Measurements from ENCODE around the gene DCTD. TPM values are rescaled to one million over a fixed set of nuclear protein-coding genes. Genes with fewer than 3 reads are reported as not detected.

DCTD gene
- total and polyA plus RNA-seq, 2 of the 13 experiments (the other 11 are each of a cell fraction or from before 2014, with no cell fraction given) = 85.1 to 95.3 TPM

- TF ChIP-seq, protein P1, sequence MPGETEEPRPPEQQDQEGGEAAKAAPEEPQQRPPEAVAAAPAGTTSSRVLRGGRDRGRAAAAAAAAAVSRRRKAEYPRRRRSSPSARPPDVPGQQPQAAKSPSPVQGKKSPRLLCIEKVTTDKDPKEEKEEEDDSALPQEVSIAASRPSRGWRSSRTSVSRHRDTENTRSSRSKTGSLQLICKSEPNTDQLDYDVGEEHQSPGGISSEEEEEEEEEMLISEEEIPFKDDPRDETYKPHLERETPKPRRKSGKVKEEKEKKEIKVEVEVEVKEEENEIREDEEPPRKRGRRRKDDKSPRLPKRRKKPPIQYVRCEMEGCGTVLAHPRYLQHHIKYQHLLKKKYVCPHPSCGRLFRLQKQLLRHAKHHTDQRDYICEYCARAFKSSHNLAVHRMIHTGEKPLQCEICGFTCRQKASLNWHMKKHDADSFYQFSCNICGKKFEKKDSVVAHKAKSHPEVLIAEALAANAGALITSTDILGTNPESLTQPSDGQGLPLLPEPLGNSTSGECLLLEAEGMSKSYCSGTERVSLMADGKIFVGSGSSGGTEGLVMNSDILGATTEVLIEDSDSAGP (CRISPR knock-in tag; IDR thresholded peaks at IDR 0.05; ENCODE audit: borderline replicate concordance) = peak; percentile 49
- peak; percentile 64; the same call in 1 of the 2 replicates for TF ChIP-seq MTERF4 (CRISPR knock-in tag; IDR thresholded peaks at IDR 0.05)
- TF ChIP-seq MTF2 (CRISPR knock-in tag; IDR thresholded peaks at IDR 0.05; ENCODE audit: borderline replicate concordance) = no peak
- TF ChIP-seq, protein P2, sequence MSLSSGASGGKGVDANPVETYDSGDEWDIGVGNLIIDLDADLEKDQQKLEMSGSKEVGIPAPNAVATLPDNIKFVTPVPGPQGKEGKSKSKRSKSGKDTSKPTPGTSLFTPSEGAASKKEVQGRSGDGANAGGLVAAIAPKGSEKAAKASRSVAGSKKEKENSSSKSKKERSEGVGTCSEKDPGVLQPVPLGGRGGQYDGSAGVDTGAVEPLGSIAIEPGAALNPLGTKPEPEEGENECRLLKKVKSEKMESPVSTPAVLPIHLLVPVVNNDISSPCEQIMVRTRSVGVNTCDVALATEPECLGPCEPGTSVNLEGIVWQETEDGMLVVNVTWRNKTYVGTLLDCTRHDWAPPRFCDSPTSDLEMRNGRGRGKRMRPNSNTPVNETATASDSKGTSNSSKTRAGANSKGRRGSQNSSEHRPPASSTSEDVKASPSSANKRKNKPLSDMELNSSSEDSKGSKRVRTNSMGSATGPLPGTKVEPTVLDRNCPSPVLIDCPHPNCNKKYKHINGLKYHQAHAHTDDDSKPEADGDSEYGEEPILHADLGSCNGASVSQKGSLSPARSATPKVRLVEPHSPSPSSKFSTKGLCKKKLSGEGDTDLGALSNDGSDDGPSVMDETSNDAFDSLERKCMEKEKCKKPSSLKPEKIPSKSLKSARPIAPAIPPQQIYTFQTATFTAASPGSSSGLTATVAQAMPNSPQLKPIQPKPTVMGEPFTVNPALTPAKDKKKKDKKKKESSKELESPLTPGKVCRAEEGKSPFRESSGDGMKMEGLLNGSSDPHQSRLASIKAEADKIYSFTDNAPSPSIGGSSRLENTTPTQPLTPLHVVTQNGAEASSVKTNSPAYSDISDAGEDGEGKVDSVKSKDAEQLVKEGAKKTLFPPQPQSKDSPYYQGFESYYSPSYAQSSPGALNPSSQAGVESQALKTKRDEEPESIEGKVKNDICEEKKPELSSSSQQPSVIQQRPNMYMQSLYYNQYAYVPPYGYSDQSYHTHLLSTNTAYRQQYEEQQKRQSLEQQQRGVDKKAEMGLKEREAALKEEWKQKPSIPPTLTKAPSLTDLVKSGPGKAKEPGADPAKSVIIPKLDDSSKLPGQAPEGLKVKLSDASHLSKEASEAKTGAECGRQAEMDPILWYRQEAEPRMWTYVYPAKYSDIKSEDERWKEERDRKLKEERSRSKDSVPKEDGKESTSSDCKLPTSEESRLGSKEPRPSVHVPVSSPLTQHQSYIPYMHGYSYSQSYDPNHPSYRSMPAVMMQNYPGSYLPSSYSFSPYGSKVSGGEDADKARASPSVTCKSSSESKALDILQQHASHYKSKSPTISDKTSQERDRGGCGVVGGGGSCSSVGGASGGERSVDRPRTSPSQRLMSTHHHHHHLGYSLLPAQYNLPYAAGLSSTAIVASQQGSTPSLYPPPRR (CRISPR knock-in tag; IDR thresholded peaks at IDR 0.05; ENCODE audit: borderline replicate concordance) = peak; percentile 61; the same call in 1 of the 2 replicates
- TF ChIP-seq, protein P3, sequence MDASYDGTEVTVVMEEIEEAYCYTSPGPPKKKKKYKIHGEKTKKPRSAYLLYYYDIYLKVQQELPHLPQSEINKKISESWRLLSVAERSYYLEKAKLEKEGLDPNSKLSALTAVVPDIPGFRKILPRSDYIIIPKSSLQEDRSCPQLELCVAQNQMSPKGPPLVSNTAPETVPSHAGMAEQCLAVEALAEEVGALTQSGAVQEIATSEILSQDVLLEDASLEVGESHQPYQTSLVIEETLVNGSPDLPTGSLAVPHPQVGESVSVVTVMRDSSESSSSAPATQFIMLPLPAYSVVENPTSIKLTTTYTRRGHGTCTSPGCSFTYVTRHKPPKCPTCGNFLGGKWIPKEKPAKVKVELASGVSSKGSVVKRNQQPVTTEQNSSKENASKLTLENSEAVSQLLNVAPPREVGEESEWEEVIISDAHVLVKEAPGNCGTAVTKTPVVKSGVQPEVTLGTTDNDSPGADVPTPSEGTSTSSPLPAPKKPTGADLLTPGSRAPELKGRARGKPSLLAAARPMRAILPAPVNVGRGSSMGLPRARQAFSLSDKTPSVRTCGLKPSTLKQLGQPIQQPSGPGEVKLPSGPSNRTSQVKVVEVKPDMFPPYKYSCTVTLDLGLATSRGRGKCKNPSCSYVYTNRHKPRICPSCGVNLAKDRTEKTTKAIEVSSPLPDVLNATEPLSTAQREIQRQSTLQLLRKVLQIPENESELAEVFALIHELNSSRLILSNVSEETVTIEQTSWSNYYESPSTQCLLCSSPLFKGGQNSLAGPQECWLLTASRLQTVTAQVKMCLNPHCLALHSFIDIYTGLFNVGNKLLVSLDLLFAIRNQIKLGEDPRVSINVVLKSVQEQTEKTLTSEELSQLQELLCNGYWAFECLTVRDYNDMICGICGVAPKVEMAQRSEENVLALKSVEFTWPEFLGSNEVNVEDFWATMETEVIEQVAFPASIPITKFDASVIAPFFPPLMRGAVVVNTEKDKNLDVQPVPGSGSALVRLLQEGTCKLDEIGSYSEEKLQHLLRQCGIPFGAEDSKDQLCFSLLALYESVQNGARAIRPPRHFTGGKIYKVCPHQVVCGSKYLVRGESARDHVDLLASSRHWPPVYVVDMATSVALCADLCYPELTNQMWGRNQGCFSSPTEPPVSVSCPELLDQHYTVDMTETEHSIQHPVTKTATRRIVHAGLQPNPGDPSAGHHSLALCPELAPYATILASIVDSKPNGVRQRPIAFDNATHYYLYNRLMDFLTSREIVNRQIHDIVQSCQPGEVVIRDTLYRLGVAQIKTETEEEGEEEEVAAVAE (CRISPR knock-in tag; IDR thresholded peaks at IDR 0.05; ENCODE audit: borderline replicate concordance) = peak; percentile 70; the same call in 1 of the 2 replicates
- peak; percentile 61 for TF ChIP-seq PATZ1 (CRISPR knock-in tag; IDR thresholded peaks at IDR 0.05)
- peak; percentile 78; the same call in 1 of the 2 replicates for TF ChIP-seq ZHX1 (CRISPR knock-in tag; IDR thresholded peaks at IDR 0.05; ENCODE audit: low read depth)
- no peak for TF ChIP-seq IKZF4 (CRISPR knock-in tag; IDR thresholded peaks at IDR 0.05; ENCODE audit: borderline replicate concordance, low read depth, not compliant biosample characterization)
- no peak for TF ChIP-seq ISX (CRISPR knock-in tag; conservative IDR thresholded peaks at IDR 0.05)
Observed at GRCh38 chr4:182877326-182877883, 39.8 kb downstream of the DCTD start (continued).

All from HepG2 (cell line).